A549 (cell line): Measurements from ENCODE around the gene PTGR1. TPM values are rescaled to one million over a fixed set of nuclear protein-coding genes. Genes with fewer than 3 reads are reported as not detected.

ENCODE experiments used
- ATAC-seq, 2 experiments: fragments of 200-7000 bp in 1 of 2; fragments of >200 bp in 1 of 2; cut with Nextera tagmentation in 1 of 2; cut with Tn5 transposase in 1 of 2; 3 replicates each; pipeline versions ENCODE4 v1.8.0 to v1.9.1; 2018 to 2020; ENCODE audit warnings: mild to moderate bottlenecking in 1 of 2, moderate library complexity in 1 of 2
- CTCF ChIA-PET: fragments of 300-600 bp; sonication (Branson Sonifier 250); formaldehyde crosslinking; extraction: SDS; loops from one replicate; lab custom pipeline; 2021; ENCODE audit warnings: antibody characterized with exemption, inconsistent platforms; lab: Yijun Ruan, JAX
- POLR2A ChIA-PET: fragments of 350-600 bp; formaldehyde crosslinking; extraction: SDS; loops from one replicate; lab custom pipeline; 2021; ENCODE audit warnings: antibody characterized with exemption, inconsistent platforms; lab: Yijun Ruan, JAX
- DNase-seq, 2 experiments: peaks; one replicate each; pipeline versions ENCODE4 v3.0.0 to v3.0.0-alpha.2; 2011 to 2016; ENCODE audit warnings: low read depth in 1 of 2, low spot score in 1 of 2
- FAIRE-seq: peaks from 2 replicates; lab custom pipeline; 2011; peaks lifted over from hg19 to GRCh38; lab: Jason Lieb, UNC
- H3K27ac ChIP-seq, 2 experiments: fragments of >200 bp; sonication (Bioruptor Twin); formaldehyde crosslinking; 3 replicates each; pipeline ENCODE4 v1.5.1; 2016 to 2017
- H3K4me1 ChIP-seq: fragments of >200 bp; sonication (Bioruptor Twin); formaldehyde crosslinking; 3 replicates; pipeline ENCODE4 v1.6.1; 2016
- H3K4me2 ChIP-seq: fragments of >200 bp; sonication (Bioruptor Twin); formaldehyde crosslinking; 3 replicates; pipeline ENCODE4 v1.6.1; 2016
- H3K4me3 ChIP-seq: fragments of >200 bp; sonication (Bioruptor Twin); formaldehyde crosslinking; 3 replicates; pipeline ENCODE4 v1.5.1; 2016
- H3K9me3 ChIP-seq: fragments of >200 bp; sonication (Bioruptor Twin); formaldehyde crosslinking; 3 replicates; pipeline ENCODE4 v1.6.1; 2016
- CBX2 ChIP-seq: fragments of 200-600 bp; sonication (generic); IDR thresholded peaks from 2 replicates; pipeline ENCODE4 v1.6.1; 2016; ENCODE audit warnings: low read depth, mild to moderate bottlenecking, borderline replicate concordance
- EHF ChIP-seq: fragments of 250-450 bp; sonication (Bioruptor Pico); IDR thresholded peaks from 2 replicates; pipeline ENCODE4 v1.5.0; 2020; ENCODE audit warnings: mild to moderate bottlenecking
- EHMT2 ChIP-seq: fragments of 200-600 bp; sonication (generic); IDR thresholded peaks from 2 replicates; pipeline ENCODE4 v1.6.1; 2016; ENCODE audit warnings: antibody characterized with exemption, low read depth, mild to moderate bottlenecking, moderate library complexity
- FOSL2 ChIP-seq, 2 experiments: fragments of 450-650 bp in 1 of 2; fragments of >200 bp in 1 of 2; sonication (Bioruptor Twin) in 1 of 2; formaldehyde crosslinking; IDR thresholded peaks; 2 replicates each; pipeline versions ENCODE4 v1.5.0 to v1.6.1; 2016 to 2020; ENCODE audit warnings: mild to moderate bottlenecking in 1 of 2, moderate library complexity in 1 of 2
- KDM1A ChIP-seq: fragments of 200-600 bp; sonication (generic); IDR thresholded peaks from 2 replicates; pipeline ENCODE4 v1.6.1; 2016; ENCODE audit warnings: low read depth, mild to moderate bottlenecking
- NFE2L2 ChIP-seq: fragments of 150-350 bp; conservative IDR thresholded peaks from 2 replicates; pipeline ENCODE4 v1.6.1; 2014; ENCODE audit warnings: low read length
- RAD21 ChIP-seq, 2 experiments: fragments of >200 bp in 1 of 2; sonication (Bioruptor Twin) in 1 of 2; formaldehyde crosslinking in 1 of 2; IDR thresholded peaks in 1 of 2; conservative IDR thresholded peaks in 1 of 2; 2 replicates in 1 of 2; 3 replicates in 1 of 2; pipeline ENCODE4 v1.6.1; 2012 to 2018; ENCODE audit warnings: inconsistent platforms in 1 of 2
- RCOR1 ChIP-seq: fragments of 150-350 bp; IDR thresholded peaks from 2 replicates; pipeline ENCODE4 v1.6.1; 2014; ENCODE audit warnings: antibody characterized with exemption, low read length, low read depth
- RNF2 ChIP-seq: fragments of 200-600 bp; sonication (generic); IDR thresholded peaks from 2 replicates; pipeline ENCODE4 v1.6.1; 2016; ENCODE audit warnings: low read depth, mild to moderate bottlenecking, antibody characterized with exemption, moderate library complexity, borderline replicate concordance
- TFCP2L1 ChIP-seq: fragments of 250-450 bp; sonication (Bioruptor Pico); IDR thresholded peaks from 2 replicates; pipeline ENCODE4 v1.5.0; 2021; ENCODE audit warnings: mild to moderate bottlenecking
- USF2 ChIP-seq: fragments of 450-650 bp; IDR thresholded peaks from 2 replicates; pipeline ENCODE4 v1.6.1; 2014; ENCODE audit warnings: antibody characterized with exemption
- ZFP36 ChIP-seq: fragments of 450-650 bp; IDR thresholded peaks from 2 replicates; pipeline ENCODE4 v1.6.1; 2014; ENCODE audit warnings: borderline replicate concordance; ENCODE audit not compliant: partially characterized antibody
- ZNF302 ChIP-seq: fragments of 250-450 bp; sonication (Bioruptor Pico); IDR thresholded peaks from 2 replicates; pipeline ENCODE4 v1.9.0; 2021; ENCODE audit warnings: inconsistent platforms, mild to moderate bottlenecking, moderate library complexity
- ZSCAN20 ChIP-seq: fragments of 250-450 bp; sonication (Bioruptor Pico); IDR thresholded peaks from 2 replicates; pipeline ENCODE4 v1.8.0; 2022; ENCODE audit warnings: mild to moderate bottlenecking, moderate library complexity
- WGBS: methylation state at CpG from one replicate; pipeline ENCODE4 v1.1.6; 2017; ENCODE audit errors: missing lambda C conversion rate; 5-methylcytosine and 5-hydroxymethylcytosine counted together
- polyA plus RNA-seq, 4 experiments: library from polyadenylated mRNA; depleted of rRNA in 3 of 4; stranded (reverse); fragments of >200 nt; fragmentation: RNase III in 1 of 4; extraction: RNeasy Plus Mini Kit Qiagen cat#74134 plus additional on column Dnase treatment in 1 of 4; gene quantifications; 2 replicates in 3 of 4; 3 replicates in 1 of 4; pipeline ENCODE4 v1.2.3, GENCODE V29; 2011 to 2017
- TF ChIP-seq, protein P1 (sequence below): IDR thresholded peaks from 2 replicates; pipeline ENCODE4 v1.6.1; 2012
- TF ChIP-seq, protein P2 (sequence below): IDR thresholded peaks from 2 replicates; pipeline ENCODE4 v1.6.1; 2012
- TF ChIP-seq, protein P3 (sequence below): fragments of >200 bp; sonication (Bioruptor Twin); formaldehyde crosslinking; IDR thresholded peaks from 3 replicates; pipeline ENCODE4 v1.6.1; 2016
- TF ChIP-seq, protein P4 (sequence below): fragments of 200-600 bp; sonication (generic); IDR thresholded peaks from 2 replicates; pipeline ENCODE4 v1.6.1; 2016; ENCODE audit warnings: antibody characterized with exemption, mild to moderate bottlenecking, moderate library complexity
- TF ChIP-seq, protein P5 (sequence below): fragments of 150-350 bp; IDR thresholded peaks from 2 replicates; pipeline ENCODE4 v1.6.1; 2014; ENCODE audit warnings: low read depth, mild to moderate bottlenecking, low read length

Gene PTGR1
- polyA plus RNA-seq, 2 of the 4 experiments (the other 2 are of a cell fraction) = 552 to 672 TPM

DNA sequence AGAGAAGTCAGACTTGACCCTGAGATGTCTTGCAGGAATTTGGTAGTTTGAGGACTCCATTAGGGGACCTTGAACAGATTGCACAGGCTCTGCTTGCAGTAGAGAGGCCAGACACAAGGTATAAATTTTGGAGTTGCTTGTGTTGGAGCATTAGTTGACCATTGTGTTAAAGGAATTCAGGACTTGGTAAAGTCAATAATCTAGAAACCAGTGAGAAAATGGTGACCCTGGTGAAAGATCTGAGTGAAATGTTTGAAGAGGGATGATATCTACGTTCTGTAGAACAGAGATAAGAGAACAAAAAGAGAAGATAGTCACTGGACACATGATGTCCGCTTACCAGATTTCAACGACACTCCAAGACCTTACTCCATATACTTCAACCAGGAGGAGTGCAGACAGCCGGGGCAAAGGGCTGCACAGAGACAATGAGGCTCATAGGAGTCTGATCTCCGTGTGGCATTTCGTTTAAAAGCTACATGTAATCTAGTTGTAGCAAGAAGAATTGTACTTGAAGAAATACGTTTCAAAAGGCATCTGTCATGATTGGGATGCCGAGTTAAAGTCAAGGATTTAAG lies 44.8 kb upstream of the PTGR1 start:
- no peak overlapping the region for H3K4me2 ChIP-seq
- 92% methylated on average over 8 of the region's 8 CpGs for WGBS
- H3K4me3 ChIP-seq = no peak overlapping the region
- CTCF ChIA-PET = interaction anchor here (0.6 kb wide), 1 partner anchor 21 kb away, joined by 3 read pairs; no protein-coding TSS in a partner anchor
- no peak for ATAC-seq
- POLR2A ChIA-PET = interaction anchor here (0.7 kb wide), 1 partner anchor 13 kb away, joined by 3 read pairs; the partner anchor contains the start of gene DNAJC25
- H3K9me3 ChIP-seq = no peaks in the 10 kb centered on the region
- FAIRE-seq = no peak
- DNase-seq = no peak
- H3K27ac ChIP-seq = no peak overlapping the region
- no peaks in the 10 kb centered on the region for H3K4me1 ChIP-seq
- TF ChIP-seq, protein P1, sequence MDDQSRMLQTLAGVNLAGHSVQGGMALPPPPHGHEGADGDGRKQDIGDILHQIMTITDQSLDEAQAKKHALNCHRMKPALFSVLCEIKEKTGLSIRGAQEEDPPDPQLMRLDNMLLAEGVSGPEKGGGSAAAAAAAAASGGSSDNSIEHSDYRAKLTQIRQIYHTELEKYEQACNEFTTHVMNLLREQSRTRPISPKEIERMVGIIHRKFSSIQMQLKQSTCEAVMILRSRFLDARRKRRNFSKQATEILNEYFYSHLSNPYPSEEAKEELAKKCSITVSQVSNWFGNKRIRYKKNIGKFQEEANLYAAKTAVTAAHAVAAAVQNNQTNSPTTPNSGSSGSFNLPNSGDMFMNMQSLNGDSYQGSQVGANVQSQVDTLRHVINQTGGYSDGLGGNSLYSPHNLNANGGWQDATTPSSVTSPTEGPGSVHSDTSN = no peak
- no peak for TF ChIP-seq NFE2L2
- no peak for TF ChIP-seq ZNF302 (CRISPR knock-in tag)
- TF ChIP-seq, protein P2, sequence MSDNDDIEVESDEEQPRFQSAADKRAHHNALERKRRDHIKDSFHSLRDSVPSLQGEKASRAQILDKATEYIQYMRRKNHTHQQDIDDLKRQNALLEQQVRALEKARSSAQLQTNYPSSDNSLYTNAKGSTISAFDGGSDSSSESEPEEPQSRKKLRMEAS = no peak
- no peak for TF ChIP-seq FOSL2 (IDR thresholded peaks at IDR 0.05)
- no peak for TF ChIP-seq FOSL2 (CRISPR knock-in tag; IDR thresholded peaks at IDR 0.05)
- no peak for TF ChIP-seq EHF (CRISPR knock-in tag)
- no peak for TF ChIP-seq CBX2
- no peak for TF ChIP-seq KDM1A
- no peak for TF ChIP-seq EHMT2
- no peak for TF ChIP-seq TFCP2L1 (CRISPR knock-in tag)
- TF ChIP-seq RAD21 (conservative IDR thresholded peaks at IDR 0.05 in 1 of 2, IDR thresholded peaks at IDR 0.05 in 1 of 2) = no peak
- TF ChIP-seq, protein P3, sequence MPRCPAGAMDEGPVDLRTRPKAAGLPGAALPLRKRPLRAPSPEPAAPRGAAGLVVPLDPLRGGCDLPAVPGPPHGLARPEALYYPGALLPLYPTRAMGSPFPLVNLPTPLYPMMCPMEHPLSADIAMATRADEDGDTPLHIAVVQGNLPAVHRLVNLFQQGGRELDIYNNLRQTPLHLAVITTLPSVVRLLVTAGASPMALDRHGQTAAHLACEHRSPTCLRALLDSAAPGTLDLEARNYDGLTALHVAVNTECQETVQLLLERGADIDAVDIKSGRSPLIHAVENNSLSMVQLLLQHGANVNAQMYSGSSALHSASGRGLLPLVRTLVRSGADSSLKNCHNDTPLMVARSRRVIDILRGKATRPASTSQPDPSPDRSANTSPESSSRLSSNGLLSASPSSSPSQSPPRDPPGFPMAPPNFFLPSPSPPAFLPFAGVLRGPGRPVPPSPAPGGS = no peak
- no peak for TF ChIP-seq RNF2
- no peak for TF ChIP-seq RCOR1
- TF ChIP-seq, protein P4, sequence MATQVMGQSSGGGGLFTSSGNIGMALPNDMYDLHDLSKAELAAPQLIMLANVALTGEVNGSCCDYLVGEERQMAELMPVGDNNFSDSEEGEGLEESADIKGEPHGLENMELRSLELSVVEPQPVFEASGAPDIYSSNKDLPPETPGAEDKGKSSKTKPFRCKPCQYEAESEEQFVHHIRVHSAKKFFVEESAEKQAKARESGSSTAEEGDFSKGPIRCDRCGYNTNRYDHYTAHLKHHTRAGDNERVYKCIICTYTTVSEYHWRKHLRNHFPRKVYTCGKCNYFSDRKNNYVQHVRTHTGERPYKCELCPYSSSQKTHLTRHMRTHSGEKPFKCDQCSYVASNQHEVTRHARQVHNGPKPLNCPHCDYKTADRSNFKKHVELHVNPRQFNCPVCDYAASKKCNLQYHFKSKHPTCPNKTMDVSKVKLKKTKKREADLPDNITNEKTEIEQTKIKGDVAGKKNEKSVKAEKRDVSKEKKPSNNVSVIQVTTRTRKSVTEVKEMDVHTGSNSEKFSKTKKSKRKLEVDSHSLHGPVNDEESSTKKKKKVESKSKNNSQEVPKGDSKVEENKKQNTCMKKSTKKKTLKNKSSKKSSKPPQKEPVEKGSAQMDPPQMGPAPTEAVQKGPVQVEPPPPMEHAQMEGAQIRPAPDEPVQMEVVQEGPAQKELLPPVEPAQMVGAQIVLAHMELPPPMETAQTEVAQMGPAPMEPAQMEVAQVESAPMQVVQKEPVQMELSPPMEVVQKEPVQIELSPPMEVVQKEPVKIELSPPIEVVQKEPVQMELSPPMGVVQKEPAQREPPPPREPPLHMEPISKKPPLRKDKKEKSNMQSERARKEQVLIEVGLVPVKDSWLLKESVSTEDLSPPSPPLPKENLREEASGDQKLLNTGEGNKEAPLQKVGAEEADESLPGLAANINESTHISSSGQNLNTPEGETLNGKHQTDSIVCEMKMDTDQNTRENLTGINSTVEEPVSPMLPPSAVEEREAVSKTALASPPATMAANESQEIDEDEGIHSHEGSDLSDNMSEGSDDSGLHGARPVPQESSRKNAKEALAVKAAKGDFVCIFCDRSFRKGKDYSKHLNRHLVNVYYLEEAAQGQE = no peak
- no peak for TF ChIP-seq ZSCAN20 (CRISPR knock-in tag)
- TF ChIP-seq, protein P5, sequence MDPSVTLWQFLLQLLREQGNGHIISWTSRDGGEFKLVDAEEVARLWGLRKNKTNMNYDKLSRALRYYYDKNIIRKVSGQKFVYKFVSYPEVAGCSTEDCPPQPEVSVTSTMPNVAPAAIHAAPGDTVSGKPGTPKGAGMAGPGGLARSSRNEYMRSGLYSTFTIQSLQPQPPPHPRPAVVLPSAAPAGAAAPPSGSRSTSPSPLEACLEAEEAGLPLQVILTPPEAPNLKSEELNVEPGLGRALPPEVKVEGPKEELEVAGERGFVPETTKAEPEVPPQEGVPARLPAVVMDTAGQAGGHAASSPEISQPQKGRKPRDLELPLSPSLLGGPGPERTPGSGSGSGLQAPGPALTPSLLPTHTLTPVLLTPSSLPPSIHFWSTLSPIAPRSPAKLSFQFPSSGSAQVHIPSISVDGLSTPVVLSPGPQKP = no peak
- TF ChIP-seq ZFP36 = no peak
- TF ChIP-seq USF2 = no peak
